Hematopoietic multipotent progenitor cell treated with erythropoietin and hydrocortisone succinate and interleukin-3 and kit ligand, for 8 days (in vitro differentiated cells): ENCODE results near the gene MAN1A1.

Experiments used
- DNase-seq: peaks from one replicate; pipeline ENCODE4 v3.0.0-alpha.2; 2015

MAN1A1 gene

DNA sequence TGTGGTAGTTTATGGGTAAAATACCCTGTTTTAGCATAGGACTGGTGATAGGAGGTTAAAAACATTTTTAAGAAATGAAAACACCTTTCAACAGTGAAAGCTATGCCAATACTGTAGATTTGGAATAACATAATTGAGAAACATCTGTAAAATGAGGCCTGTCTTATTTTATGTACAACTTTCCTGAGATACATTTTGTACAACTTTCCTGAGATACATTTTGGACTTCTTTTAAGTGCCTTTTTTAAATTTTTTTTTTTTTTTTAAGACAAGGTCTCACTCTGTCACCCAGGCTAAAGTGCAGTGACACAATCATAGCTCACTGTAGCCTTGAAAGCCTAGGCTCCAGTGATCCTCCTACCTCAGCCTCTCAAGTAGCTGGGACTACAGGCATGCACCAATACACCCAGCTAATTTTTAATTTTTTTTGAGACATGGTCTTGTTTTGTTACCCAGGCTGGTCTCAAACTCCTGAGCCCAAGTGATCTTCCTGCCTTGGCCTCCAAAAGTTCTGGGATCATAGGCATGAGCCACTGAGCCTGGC is 84.6 kb downstream of the MAN1A1 start:
- DNase-seq: no peak

DNA sequence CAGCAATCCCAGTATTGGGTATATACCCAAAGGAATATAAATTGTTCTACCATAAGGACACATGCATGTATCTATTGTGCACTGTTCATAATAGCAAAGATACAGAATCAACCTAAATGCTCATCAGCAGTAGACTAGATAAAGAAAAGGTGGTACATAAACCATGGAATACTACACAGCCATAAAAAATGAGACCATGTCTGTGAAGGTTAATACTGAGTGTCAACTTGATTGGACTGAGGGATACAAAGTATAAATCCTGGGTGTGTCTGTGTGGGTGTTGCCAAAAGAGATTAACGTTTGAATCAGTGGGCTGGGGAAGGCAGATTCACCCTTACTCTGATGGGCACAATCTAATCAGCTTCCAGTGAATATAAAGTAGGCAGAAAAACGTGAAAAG is 86.9 kb downstream of the MAN1A1 start:
- no peak for DNase-seq

- DNase-seq: no peak
These were observed 87.6 kb downstream of the MAN1A1 start for GRCh38 chr6:119261944-119262284.

DNA sequence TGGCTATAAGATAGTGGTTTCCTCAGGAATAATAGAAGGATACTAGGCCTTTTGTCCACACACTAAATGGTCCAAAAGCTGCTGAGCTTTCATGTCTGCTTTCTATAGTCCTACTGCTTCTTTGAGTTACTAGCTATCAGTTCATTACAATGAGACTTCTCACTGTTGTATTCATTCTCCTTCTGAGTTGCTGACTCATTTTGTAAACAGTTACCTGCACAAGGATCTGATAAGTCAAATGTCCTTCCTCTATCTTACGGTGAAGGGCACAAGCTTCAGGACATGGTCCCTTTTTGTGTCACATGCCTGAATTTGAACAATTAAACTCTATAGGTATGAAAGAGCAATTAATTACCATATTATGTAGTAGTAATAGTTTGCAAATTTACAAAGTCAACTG is 90.5 kb downstream of the MAN1A1 start:
- no peak for DNase-seq

DNA sequence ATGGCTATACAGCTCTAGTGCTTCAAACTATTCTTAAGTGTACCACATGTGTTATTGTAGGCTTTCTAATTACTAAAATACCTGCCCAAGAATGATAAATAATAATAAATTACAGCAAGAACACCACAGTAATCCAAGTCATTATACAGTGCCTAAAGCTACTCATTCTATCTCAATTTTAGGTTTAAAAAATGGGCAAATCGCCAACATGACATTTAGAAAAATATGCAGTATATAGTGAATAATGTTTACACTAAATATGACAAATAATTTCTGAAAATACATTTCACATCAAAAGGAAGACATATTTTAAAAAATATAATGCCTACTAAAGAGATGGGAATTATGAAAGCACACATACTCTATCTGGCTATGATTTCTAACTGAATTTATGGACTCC is 91.8 kb downstream of the MAN1A1 start:
- no peak for DNase-seq

GRCh38 chr6:119256978-119257462 is 92.5 kb downstream of the MAN1A1 start:
- DNase-seq: peak; percentile 54

DNA sequence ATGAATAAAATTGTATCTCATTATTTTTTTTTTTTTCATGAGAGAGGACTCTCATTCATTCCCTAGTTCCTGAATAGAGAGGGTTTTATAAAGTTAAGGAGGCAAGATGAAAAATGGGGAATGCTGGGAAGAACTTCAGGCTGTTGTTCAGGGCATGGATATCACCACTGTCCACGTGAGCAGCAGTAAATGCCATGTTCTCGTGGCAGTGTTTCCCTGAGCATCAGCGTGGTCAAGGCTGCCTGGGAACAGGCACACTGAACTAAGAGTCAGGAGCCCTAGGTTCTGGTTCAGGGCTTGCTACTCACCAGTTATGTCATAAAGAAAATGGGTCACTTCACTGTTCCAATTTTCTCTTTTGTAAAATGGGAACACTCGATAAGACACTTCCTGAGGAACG is 93.2 kb downstream of the MAN1A1 start:
- no peak for DNase-seq

DNA sequence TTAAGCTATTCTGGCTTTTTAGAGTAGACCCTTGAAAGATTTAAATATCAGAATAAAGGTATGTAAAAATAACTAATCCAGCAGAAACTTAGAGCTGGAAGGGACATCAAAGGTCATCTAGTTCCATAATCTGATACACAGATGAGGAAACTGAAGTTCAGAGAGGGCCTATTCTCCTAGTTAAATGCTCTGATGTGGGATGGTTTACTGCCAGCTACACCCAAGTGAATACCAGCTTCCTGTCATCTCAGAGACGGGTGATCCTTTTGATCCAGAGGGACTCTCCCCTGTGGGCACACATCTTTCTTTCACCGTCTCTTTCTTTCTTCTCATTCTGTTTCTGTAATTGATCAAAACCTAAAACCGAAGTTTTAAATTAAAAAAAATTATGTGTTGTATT is 94.1 kb downstream of the MAN1A1 start:
- DNase-seq: no peak

DNA sequence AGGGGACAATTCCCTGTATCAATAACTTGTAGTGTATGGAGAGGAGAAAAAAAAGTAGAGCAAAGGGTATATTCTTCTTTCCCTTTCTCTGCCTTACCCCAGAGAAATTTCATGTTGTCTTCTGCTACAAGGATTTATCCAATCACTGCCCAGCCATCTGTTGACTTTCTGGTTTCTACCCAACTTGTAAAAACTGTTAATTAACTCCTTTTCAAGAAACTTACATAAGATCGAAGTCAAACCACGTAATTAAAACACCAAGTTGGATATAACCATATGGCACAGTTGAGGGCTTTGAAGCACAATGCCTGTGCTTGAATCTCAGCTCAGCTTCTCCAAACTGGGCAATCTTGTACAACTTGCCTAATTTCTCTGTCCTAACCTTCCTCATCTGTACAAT is 99.5 kb downstream of the MAN1A1 start:
- DNase-seq: no peak

DNA sequence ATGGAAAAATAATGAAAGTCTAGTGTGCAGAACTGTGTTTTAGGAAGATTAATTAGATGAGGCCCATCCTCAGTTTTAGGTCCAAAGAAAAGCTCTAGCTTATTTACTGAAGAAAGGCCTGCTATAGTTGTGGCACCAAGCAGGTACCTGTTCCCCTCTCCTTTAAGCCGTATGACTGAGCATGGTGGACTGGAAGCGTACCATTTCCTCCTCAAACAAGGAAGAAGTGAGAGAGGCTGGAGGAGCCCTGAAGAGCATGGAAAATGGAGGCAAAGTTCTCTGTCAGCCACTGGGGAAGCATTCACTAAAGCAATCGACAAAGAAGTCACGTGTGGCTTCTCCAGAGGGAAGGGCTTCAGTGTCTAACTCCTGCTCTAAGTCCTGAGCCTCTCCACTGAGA is 100.2 kb downstream of the MAN1A1 start:
- no peak for DNase-seq

- no peak for DNase-seq
These were observed 102.1 kb downstream of the MAN1A1 start for GRCh38 chr6:119247504-119247903.

DNA sequence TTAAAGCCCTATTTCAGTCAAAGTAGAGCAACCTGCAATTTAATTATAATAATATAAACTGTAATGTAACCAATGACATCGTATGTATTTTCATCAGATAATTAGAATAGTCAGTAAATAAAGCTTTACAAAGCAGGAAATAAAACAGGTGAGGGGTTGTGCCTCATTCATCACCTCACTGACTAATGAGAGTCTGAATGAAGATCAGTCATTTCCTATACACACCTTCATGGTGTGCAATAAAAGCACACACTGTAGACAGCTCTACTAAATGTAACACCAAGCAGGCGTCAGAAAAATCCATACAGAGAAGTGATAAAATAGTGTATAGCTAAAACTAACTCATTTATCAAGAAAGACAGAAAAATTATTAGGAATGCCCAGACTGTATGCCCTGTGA is 105.9 kb downstream of the MAN1A1 start:
- no peak for DNase-seq

- no peak for DNase-seq
These were observed 106.5 kb downstream of the MAN1A1 start for GRCh38 chr6:119243037-119243436.

DNA sequence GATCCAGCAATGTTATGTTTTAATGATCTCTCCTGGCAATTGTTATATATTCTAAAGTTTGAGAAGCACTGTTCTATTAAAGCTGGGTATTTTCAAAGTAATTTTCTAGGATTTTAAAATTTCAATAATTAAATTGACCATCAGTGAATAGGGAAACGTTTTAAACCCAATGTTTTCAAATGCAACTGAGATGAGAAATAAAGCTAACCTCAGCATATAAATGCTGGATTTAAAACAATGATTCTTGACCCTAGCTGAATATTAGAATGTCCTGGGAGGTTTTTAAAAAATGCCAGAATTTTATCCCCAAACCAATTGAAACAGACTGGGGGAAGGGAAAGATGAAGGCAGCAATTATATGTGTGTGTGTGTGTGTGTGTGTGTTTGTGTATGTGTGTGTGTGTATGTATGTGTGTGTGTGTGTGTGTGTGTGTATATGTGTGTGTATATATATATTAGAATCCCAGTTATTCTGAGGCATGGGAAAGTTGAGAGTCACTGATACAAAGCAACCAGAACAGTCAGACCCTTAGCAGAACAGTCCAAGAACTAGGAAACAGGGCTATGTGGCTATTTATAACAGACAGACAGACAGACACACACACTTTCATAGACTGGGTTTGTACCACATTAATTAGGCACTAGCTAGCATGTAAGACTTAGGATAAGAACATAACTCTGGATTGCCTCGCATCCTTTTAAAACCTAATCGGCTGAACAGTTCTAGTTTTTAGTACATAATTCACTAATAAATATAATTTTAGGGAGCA is 107.8 kb downstream of the MAN1A1 start:
- no peak for DNase-seq

DNA sequence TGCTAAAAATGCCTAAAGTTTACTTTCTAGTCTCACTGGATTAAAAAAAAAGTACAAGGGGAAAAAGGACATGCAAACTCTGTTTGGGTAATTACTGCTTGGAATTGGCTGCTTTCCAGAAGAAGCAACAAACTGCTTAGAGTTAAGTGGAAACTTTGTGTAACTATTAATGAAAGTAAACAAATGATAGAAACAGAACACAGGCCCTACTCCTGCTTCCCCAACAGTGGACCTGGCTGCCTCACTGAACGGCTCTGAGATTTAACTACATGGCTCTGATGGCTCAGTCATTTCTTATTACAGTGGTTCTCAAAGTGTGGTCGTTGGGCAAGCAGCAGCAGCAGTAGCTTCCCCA is 108.5 kb downstream of the MAN1A1 start:
- DNase-seq: peak; percentile 25

DNA sequence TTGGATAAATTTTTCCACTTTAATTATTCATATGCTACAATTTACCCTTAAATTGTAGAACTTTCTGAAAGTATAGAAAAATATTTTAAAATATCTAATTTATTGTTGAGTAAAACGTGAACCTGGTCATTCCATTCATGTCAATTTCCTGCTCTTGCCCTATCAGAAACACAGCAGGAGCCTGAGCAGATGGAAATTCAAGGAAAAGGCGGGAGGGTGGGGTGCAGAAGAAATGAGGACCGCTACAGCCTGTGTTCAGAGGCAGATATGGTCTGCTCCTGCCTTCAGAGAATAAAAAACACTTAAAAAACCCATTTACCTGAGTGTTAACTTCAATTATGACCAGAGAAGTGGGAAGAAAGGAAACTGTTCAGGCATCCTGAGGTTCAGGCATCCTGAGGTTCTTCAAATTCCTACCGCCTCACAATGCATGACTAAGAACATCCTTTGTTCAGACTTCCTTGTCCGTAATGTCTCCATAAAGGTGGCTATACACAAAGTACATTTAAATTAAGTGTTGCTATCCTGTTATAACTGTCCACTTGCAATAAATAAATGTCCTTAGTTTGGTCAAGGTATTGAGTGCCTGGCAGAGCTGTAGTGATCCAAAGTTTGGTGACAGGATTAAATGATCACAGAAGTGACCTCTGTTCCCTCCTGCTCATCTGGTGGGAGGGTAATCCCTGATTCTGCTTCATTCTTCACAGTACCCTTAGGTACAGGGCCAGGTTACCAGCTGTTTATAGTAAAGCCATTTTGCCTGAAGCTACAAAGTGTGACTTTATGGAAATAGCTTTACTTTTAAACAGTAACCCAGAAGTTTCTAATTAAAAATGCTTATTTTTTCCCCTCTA is 109.1 kb downstream of the MAN1A1 start:
- no peak for DNase-seq

- no peak for DNase-seq
These were observed 112.3 kb downstream of the MAN1A1 start for GRCh38 chr6:119237177-119237715.

- no peak for DNase-seq
These were observed 114.6 kb downstream of the MAN1A1 start for GRCh38 chr6:119234941-119235340.

DNA sequence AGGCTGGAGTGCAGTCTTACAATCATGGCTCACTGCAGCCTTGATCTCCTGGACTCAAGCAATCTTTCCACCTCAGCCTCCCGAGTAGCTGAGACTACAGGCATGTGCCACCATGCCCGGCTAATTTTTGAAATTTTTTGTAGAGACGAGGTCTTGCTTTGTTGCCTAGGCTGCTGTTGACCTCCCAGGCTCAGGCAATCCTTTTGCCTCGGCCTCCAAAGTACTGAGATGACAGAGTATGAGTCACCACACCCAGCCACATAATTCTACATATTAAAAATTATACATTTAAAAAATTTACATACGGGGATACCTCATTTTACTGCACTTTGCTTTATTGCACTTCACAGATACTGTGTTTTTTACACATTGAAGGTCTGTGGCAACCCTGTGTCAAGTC is 115.1 kb downstream of the MAN1A1 start:
- DNase-seq: no peak

DNA sequence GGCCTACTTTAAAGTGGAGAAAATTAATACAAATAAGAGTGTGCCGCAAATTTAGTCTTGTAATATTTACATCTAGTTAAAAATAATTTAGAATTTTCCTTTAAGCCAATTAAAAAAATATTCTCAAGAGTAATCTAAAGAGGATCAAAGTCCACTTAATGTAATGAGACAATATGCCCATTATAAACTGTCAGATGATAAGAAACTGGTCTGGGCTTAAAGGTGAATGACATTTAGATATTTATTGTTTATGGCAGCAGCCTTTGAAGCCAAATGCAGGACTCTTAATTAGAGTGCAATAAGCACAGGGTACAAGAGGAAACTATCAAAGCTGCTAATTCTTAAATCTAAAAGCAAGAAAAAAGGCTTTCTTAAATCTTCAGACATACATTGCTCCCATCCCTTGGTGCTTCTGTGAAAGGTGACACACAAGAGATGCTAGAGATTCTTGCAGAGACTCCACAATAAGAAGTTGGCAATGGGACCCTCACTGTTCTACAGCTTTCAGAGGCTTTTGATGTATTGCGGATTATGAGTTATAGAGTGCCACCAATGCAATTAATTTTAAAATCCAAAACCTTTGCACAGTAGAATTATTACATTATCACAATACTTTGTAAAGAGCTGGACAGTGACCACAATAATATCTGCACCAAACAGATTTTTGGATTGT is 116.1 kb downstream of the MAN1A1 start:
- DNase-seq: no peak

DNA sequence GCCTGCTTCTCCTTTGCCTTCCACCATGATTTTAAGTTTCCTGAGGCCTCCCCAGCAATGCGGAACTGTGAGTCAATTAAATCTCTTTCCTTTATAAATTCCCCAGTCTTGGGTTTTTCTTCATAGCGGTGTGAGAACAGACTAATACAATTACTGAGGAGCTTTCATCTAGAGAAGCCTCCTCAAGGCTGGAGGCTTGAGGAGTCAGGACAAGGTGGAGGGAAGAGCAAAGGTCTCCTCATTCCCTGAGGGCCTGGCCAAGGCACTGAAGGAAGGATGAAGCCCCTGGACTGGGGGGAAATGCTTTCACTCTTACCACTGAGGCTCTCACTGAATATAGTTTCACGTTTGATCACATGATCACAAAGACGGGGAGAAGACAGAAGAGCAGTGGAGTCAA is 118.2 kb downstream of the MAN1A1 start:
- no peak for DNase-seq

- no peak for DNase-seq
These were observed 119.4 kb downstream of the MAN1A1 start for GRCh38 chr6:119230160-119230559.

GRCh38 chr6:119227377-119227776 is 122.2 kb downstream of the MAN1A1 start:
- no peak for DNase-seq
